Hypothalamus (tissue), 51 donors: Measurements from ENCODE around the gene PCBP3.
"Not testable (repeated sequence)": the region's sequence is repeated elsewhere in the genome, so short reads cannot be mapped to it uniquely, and the experiment has no call there.

Source experiments
- DNase-seq, 51 donors: peaks; one replicate each; lab custom pipeline; 2025; lab: John Stamatoyannopoulos, UW

Gene PCBP3

GRCh38 chr21:45970674-45971615, 327.4 kb downstream of the PCBP3 start:
- peak in 13 of 51 donors; percentile 12 to 53 (median 25) for DNase-seq

- DNase-seq, result no peak
Measured at GRCh38 chr21:45971616-45972352, 328.3 kb downstream of the PCBP3 start.

- no peak for DNase-seq
Measured at GRCh38 chr21:45972353-45972715, 328.8 kb downstream of the PCBP3 start.

GRCh38 chr21:45972716-45973474, 329.4 kb downstream of the PCBP3 start:
- DNase-seq, result no peak

- peak in 19 of 51 donors; percentile 5 to 57 (median 38) for DNase-seq
Measured at GRCh38 chr21:45973475-45974072, 330.0 kb downstream of the PCBP3 start.

GRCh38 chr21:45974073-45975019, 330.8 kb downstream of the PCBP3 start:
- DNase-seq, result peak in 3 of 51 donors; percentile 41 to 62 (median 56)

GRCh38 chr21:45975020-45975666, 331.6 kb downstream of the PCBP3 start:
- no peak for DNase-seq

GRCh38 chr21:45975667-45976409, 332.3 kb downstream of the PCBP3 start:
- DNase-seq, result not testable (repeated sequence)

GRCh38 chr21:45976701-45977311, 333.3 kb downstream of the PCBP3 start:
- DNase-seq, result no peak

GRCh38 chr21:45977396-45977795, 333.9 kb downstream of the PCBP3 start:
- DNase-seq, result no peak

- DNase-seq, result no peak
Measured at GRCh38 chr21:45979141-45979631, 335.7 kb downstream of the PCBP3 start.

- DNase-seq, result no peak
Measured at GRCh38 chr21:45979651-45980050, 336.1 kb downstream of the PCBP3 start.

GRCh38 chr21:45980271-45980670, 336.7 kb downstream of the PCBP3 start:
- DNase-seq, result no peak

GRCh38 chr21:45980697-45981096, 337.2 kb downstream of the PCBP3 start:
- DNase-seq, result no peak

GRCh38 chr21:45981151-45982091, 337.9 kb downstream of the PCBP3 start, which contains the start of gene COL6A1:
COL6A1 (plus strand) TSS chr21:45981770; CDS start chr21:45981851, 81 bp downstream.
- DNase-seq, result peak in 39 of 51 donors; percentile 13 to 80 (median 49)
